Astrocyte of the spinal cord (primary cell): ENCODE results near the gene FAM3B.

Source experiments
- DNase-seq: peaks from one replicate; pipeline ENCODE4 v3.0.0; 2011; ENCODE audit warnings: low read depth, low spot score
- H3K4me3 ChIP-seq: 2 replicates; pipeline ENCODE4 v1.5.1; 2011; ENCODE audit warnings: low read depth, mild to moderate bottlenecking, low read length, moderate library complexity
- in situ Hi-C: cut with HindIII; loops from 2 replicates; pipeline ENCODE4 v1.10.0; 2017; ENCODE audit warnings: low sequenced_read_pairs
- TF ChIP-seq, protein P1 (sequence below): IDR thresholded peaks from 2 replicates; pipeline ENCODE4 v1.5.1; 2012; ENCODE audit warnings: low read depth, mild to moderate bottlenecking, low read length, inconsistent platforms

FAM3B gene

GRCh38 chr21:41326414-41327080 lies 9.9 kb downstream of the FAM3B start:
- no peak overlapping the region for H3K4me3 ChIP-seq
- in situ Hi-C loops, result no loop called here
- TF ChIP-seq, protein P1, sequence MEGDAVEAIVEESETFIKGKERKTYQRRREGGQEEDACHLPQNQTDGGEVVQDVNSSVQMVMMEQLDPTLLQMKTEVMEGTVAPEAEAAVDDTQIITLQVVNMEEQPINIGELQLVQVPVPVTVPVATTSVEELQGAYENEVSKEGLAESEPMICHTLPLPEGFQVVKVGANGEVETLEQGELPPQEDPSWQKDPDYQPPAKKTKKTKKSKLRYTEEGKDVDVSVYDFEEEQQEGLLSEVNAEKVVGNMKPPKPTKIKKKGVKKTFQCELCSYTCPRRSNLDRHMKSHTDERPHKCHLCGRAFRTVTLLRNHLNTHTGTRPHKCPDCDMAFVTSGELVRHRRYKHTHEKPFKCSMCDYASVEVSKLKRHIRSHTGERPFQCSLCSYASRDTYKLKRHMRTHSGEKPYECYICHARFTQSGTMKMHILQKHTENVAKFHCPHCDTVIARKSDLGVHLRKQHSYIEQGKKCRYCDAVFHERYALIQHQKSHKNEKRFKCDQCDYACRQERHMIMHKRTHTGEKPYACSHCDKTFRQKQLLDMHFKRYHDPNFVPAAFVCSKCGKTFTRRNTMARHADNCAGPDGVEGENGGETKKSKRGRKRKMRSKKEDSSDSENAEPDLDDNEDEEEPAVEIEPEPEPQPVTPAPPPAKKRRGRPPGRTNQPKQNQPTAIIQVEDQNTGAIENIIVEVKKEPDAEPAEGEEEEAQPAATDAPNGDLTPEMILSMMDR, result no peak
- DNase-seq, result no peak

- in situ Hi-C loops, result no loop called here
- H3K4me3 ChIP-seq, result no peak overlapping the region
- TF ChIP-seq, protein P1, result no peak
- no peak for DNase-seq
Observed at GRCh38 chr21:41327753-41328152, 11.2 kb downstream of the FAM3B start.

- in situ Hi-C loops, result no loop called here
- TF ChIP-seq, protein P1, result no peak
- no peak for DNase-seq
- no peak overlapping the region for H3K4me3 ChIP-seq
Observed at GRCh38 chr21:41328660-41329607, 12.3 kb downstream of the FAM3B start.

DNA sequence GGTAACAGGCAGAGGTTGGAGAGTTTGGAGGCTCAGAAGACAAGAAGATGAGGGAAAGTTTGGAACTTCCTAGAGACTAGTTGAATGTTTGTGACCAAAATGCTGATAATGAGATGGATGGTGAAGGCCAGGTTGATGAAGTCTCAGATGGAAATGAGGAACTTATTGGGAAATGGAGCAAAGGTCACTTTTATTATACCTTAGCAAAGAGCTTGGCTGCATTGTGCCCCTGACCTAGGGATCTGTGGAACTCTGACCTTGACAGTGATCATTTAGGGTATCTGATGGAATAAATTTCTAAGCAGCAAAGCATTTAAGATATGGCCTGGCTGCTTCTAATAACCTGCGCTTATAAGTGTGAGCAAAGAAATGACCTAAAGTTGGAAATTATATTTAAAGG lies 17.2 kb downstream of the FAM3B start:
- no peak overlapping the region for H3K4me3 ChIP-seq
- no peak for DNase-seq
- TF ChIP-seq, protein P1, result no peak
- in situ Hi-C loops, result no loop called here

- no peak overlapping the region for H3K4me3 ChIP-seq
- TF ChIP-seq, protein P1, result no peak
- in situ Hi-C loops, result no loop called here
- DNase-seq, result no peak
Observed at GRCh38 chr21:41337515-41337914, 20.9 kb downstream of the FAM3B start.

- TF ChIP-seq, protein P1, result no peak
- in situ Hi-C loops, result no loop called here
- DNase-seq, result no peak
- H3K4me3 ChIP-seq, result no peak overlapping the region
Observed at GRCh38 chr21:41338455-41338854, 21.9 kb downstream of the FAM3B start.
